Measurements from ENCODE around the gene MYO3B.

- TF ChIP-seq CTCF (conservative IDR thresholded peaks at IDR 0.05; ENCODE audit: low read length), result no peak
- TF ChIP-seq EZH2phosphoT487 (IDR thresholded peaks at IDR 0.05; ENCODE audit: borderline replicate concordance, low read depth, low read length), result no peak
Observed at GRCh38 chr2:170505631-170506275, 327.8 kb downstream of the MYO3B start.
